HG02938 (cell line): ENCODE data around the gene PTTG2.
A peak's percentile ranks its signal among the peaks of the same experiment; 100 is the strongest.

Source experiments
- ATAC-seq: cut with Tn5 transposase; IDR thresholded peaks from one replicate; pipeline ENCODE4 v1.9.1; 2021; ENCODE audit warnings: mild to moderate bottlenecking, moderate library complexity; ENCODE audit not compliant: unreplicated experiment

The PTTG2 gene

GRCh38 chr4:37982736-37983135 is 22.5 kb downstream of the PTTG2 start:
- no peak for ATAC-seq

- ATAC-seq, result no peak
Observed at GRCh38 chr4:37983951-37984350, 23.8 kb downstream of the PTTG2 start.

GRCh38 chr4:37985730-37986275 is 25.6 kb downstream of the PTTG2 start:
- no peak for ATAC-seq

GRCh38 chr4:37988670-37989069 is 28.5 kb downstream of the PTTG2 start:
- ATAC-seq, result no peak

GRCh38 chr4:37989398-37990260 is 29.4 kb downstream of the PTTG2 start:
- peak; percentile 49 for ATAC-seq

GRCh38 chr4:37990731-37991245 is 30.6 kb downstream of the PTTG2 start:
- ATAC-seq, result no peak

- no peak for ATAC-seq
Observed at GRCh38 chr4:37991623-37992410, 31.6 kb downstream of the PTTG2 start.

- ATAC-seq, result no peak
Observed at GRCh38 chr4:37993806-37994205, 33.6 kb downstream of the PTTG2 start.

- peak; percentile 55 for ATAC-seq
Observed at GRCh38 chr4:37994569-37994968, 34.4 kb downstream of the PTTG2 start.

- ATAC-seq, result no peak
Observed at GRCh38 chr4:37995299-37995821, 35.2 kb downstream of the PTTG2 start.

- ATAC-seq, result no peak
Observed at GRCh38 chr4:37995981-37996775, 36.0 kb downstream of the PTTG2 start.

- no peak for ATAC-seq
Observed at GRCh38 chr4:37998226-37998625, 38.0 kb downstream of the PTTG2 start.

GRCh38 chr4:37999000-37999716 is 39.0 kb downstream of the PTTG2 start:
- no peak for ATAC-seq

- no peak for ATAC-seq
Observed at GRCh38 chr4:37999965-38000364, 39.8 kb downstream of the PTTG2 start.

GRCh38 chr4:38001927-38002326 is 41.7 kb downstream of the PTTG2 start:
- no peak for ATAC-seq

GRCh38 chr4:38002451-38003071 is 42.4 kb downstream of the PTTG2 start:
- ATAC-seq, result no peak

- no peak for ATAC-seq
Observed at GRCh38 chr4:38003102-38003501, 42.9 kb downstream of the PTTG2 start.

- no peak for ATAC-seq
Observed at GRCh38 chr4:38003628-38004027, 43.4 kb downstream of the PTTG2 start.

GRCh38 chr4:38004062-38004461 is 43.9 kb downstream of the PTTG2 start:
- no peak for ATAC-seq
